SK-N-SH (cell line): Measurements from ENCODE around the gene SCTR. TPM values are rescaled to one million over a fixed set of nuclear protein-coding genes. Genes with fewer than 3 reads are reported as not detected.

Source experiments
- CTCF ChIA-PET: fragments of 300-600, 350-600 bp; formaldehyde crosslinking; extraction: SDS; loops from one replicate; lab custom pipeline; 2021; lab: Yijun Ruan, JAX
- POLR2A ChIA-PET: fragments of 350-600 bp; sonication (Branson Sonifier 250); formaldehyde crosslinking; extraction: SDS; loops from one replicate; lab custom pipeline; 2020; ENCODE audit warnings: antibody characterized with exemption, inconsistent platforms; lab: Yijun Ruan, JAX
- DNase-seq: peaks from one replicate; pipeline ENCODE4 v3.0.0; 2012
- H2AFZ ChIP-seq: fragments of 200-600 bp; sonication (generic); 2 replicates; pipeline ENCODE4 v1.8.1; 2016; ENCODE audit warnings: antibody characterized with exemption, mild to moderate bottlenecking, low read depth
- H3F3A ChIP-seq: fragments of 200-600 bp; sonication (generic); replicated peaks from 2 replicates; pipeline ENCODE3; 2016; ENCODE audit warnings: antibody characterized with exemption, mild to moderate bottlenecking; ENCODE audit not compliant: insufficient read depth
- H3K27ac ChIP-seq, 2 experiments: fragments of 200-500 bp in 1 of 2; fragments of 200-600 bp in 1 of 2; sonication (Bioruptor generic) in 1 of 2; sonication (generic), shearing (Covaris generic) in 1 of 2; 2 replicates each; pipeline versions ENCODE4 v1.5.1 to v1.6.1; 2014 to 2016; ENCODE audit warnings: low read depth in 2 of 2, inconsistent platforms in 1 of 2, low read length in 1 of 2, mild to moderate bottlenecking in 1 of 2, mixed read lengths in 1 of 2
- H3K27me3 ChIP-seq: fragments of 200-600 bp; sonication (generic), shearing (Covaris generic); 2 replicates; pipeline ENCODE4 v1.6.1; 2016; ENCODE audit warnings: mixed run types; ENCODE audit not compliant: insufficient read depth
- H3K36me3 ChIP-seq, 2 experiments: fragments of 200-500 bp in 1 of 2; fragments of 200-600 bp in 1 of 2; sonication (Bioruptor generic) in 1 of 2; sonication (generic) in 1 of 2; replicated peaks in 1 of 2; 2 replicates each; pipeline versions ENCODE3 to v1.5.1; 2014 to 2016; ENCODE audit warnings: low read length in 1 of 2, mild to moderate bottlenecking in 1 of 2; ENCODE audit not compliant: insufficient read depth in 2 of 2, control insufficient read depth in 1 of 2
- H3K4me1 ChIP-seq, 2 experiments: fragments of 200-500 bp in 1 of 2; fragments of 200-600 bp in 1 of 2; sonication (Bioruptor generic) in 1 of 2; sonication (generic), shearing (Covaris generic) in 1 of 2; 2 replicates each; pipeline versions ENCODE4 v1.5.1 to v1.6.1; 2014 to 2016; ENCODE audit warnings: low read depth in 1 of 2, low read length in 1 of 2, mixed run types in 1 of 2; ENCODE audit not compliant: insufficient read depth in 2 of 2, control insufficient read depth in 1 of 2
- H3K4me2 ChIP-seq: fragments of 200-600 bp; sonication (generic), shearing (Covaris generic); 2 replicates; pipeline ENCODE4 v1.6.1; 2017; ENCODE audit warnings: mixed run types
- H3K4me3 ChIP-seq, 2 experiments: fragments of 200-500 bp in 1 of 2; fragments of 200-600 bp in 1 of 2; sonication (Bioruptor generic) in 1 of 2; sonication (generic), shearing (Covaris generic) in 1 of 2; 2 replicates each; pipeline versions ENCODE4 v1.5.1 to v1.8.1; 2014 to 2016; ENCODE audit warnings: low read depth in 2 of 2, inconsistent platforms in 1 of 2, low read length in 1 of 2, mild to moderate bottlenecking in 1 of 2, mixed read lengths in 1 of 2, moderate library complexity in 1 of 2
- H3K79me2 ChIP-seq: fragments of 200-600 bp; sonication (generic); 2 replicates; pipeline ENCODE4 v1.8.1; 2017; ENCODE audit warnings: mild to moderate bottlenecking; ENCODE audit not compliant: insufficient read depth
- H3K9ac ChIP-seq: fragments of 200-600 bp; sonication (generic); 2 replicates; pipeline ENCODE4 v1.6.1; 2017; ENCODE audit warnings: mixed run types
- H3K9me2 ChIP-seq: fragments of 200-600 bp; sonication (generic); 2 replicates; pipeline ENCODE4 v1.6.1; 2017; ENCODE audit warnings: mixed run types
- H3K9me3 ChIP-seq: fragments of 200-600 bp; sonication (generic); 2 replicates; pipeline ENCODE4 v1.6.1; 2017; ENCODE audit warnings: mixed run types, mild to moderate bottlenecking, moderate library complexity
- H4K20me1 ChIP-seq: fragments of 200-600 bp; sonication (generic); 2 replicates; pipeline ENCODE4 v1.6.1; 2017; ENCODE audit warnings: mild to moderate bottlenecking, mixed run types; ENCODE audit not compliant: insufficient read depth
- CTCF ChIP-seq: fragments of 200-600 bp; sonication (generic); IDR thresholded peaks from 2 replicates; pipeline ENCODE4 v1.6.1; 2017; ENCODE audit warnings: antibody characterized with exemption, mild to moderate bottlenecking, moderate library complexity
- ELF1 ChIP-seq: IDR thresholded peaks from 2 replicates; pipeline ENCODE4 v1.4.0; 2012
- IRF3 ChIP-seq: fragments of 150-350 bp; IDR thresholded peaks from 2 replicates; pipeline ENCODE4 v1.6.1; 2016; ENCODE audit warnings: mild to moderate bottlenecking, low read depth, low read length
- RCOR1 ChIP-seq: fragments of 150-350 bp; IDR thresholded peaks from 2 replicates; pipeline ENCODE4 v1.6.1; 2017; ENCODE audit warnings: antibody characterized with exemption, low read length
- REST ChIP-seq: IDR thresholded peaks from 2 replicates; pipeline ENCODE4 v1.6.1; 2012; ENCODE audit warnings: mild to moderate bottlenecking, low read depth, low read length, moderate library complexity
- RFX5 ChIP-seq: IDR thresholded peaks from 2 replicates; pipeline ENCODE4 v1.6.1; 2012; ENCODE audit warnings: mild to moderate bottlenecking, improper control_type of control experiment, low read length
- TAF1 ChIP-seq: IDR thresholded peaks from 2 replicates; pipeline ENCODE4 v1.6.1; 2012; ENCODE audit warnings: low read depth, mild to moderate bottlenecking, low read length, moderate library complexity, borderline replicate concordance
- WGBS: methylation state at CpG from one replicate; pipeline ENCODE4 v1.1.6; 2017; ENCODE audit warnings: low lambda C conversion rate; 5-methylcytosine and 5-hydroxymethylcytosine counted together
- polyA plus RNA-seq, 3 experiments: library from polyadenylated mRNA; depleted of rRNA; stranded (reverse); fragments of >200 nt; gene quantifications; 2 replicates each; pipeline ENCODE4 v1.2.3, GENCODE V29; 2012

SCTR gene
- polyA plus RNA-seq, 1 of the 3 experiments (the other 2 are of a cell fraction) = not detected

GRCh38 chr2:119415630-119416029 lies 108.7 kb downstream of the SCTR start:
- ChIA-PET CTCF (interaction anchor here (0.9 to 3.9 kb wide), 3 partner anchors 28 to 132 kb away, joined by 3 to 16 read pairs (median 3); no protein-coding TSS in a partner anchor), POLR2A (no interaction called here)
- no peaks in the 10 kb centered on the region for H4K20me1 ChIP-seq
- DNase-seq = no peak
- no peaks in the 10 kb centered on the region; the same call in 1 of the 2 replicates for H3K27me3 ChIP-seq
- TF ChIP-seq REST (no peak), CTCF (no peak), ELF1 (no peak), RCOR1 (no peak), RFX5 (no peak)
- H3K9me2 ChIP-seq = no peaks in the 10 kb centered on the region
- no peak overlapping the region for H2AFZ ChIP-seq
- WGBS = 6% methylated on average over 1 of the region's 1 CpG
- H3K36me3 ChIP-seq = no peaks in the 10 kb centered on the region
- no peaks in the 10 kb centered on the region for H3K4me1 ChIP-seq
- H3K27ac ChIP-seq = no peak overlapping the region
- H3K4me3 ChIP-seq = no peak overlapping the region
- no peaks in the 10 kb centered on the region for H3F3A ChIP-seq
- H3K4me2 ChIP-seq = no peak overlapping the region
- no peaks in the 10 kb centered on the region for H3K79me2 ChIP-seq
- H3K9me3 ChIP-seq = no peaks in the 10 kb centered on the region
- H3K9ac ChIP-seq = no peak overlapping the region

- H2AFZ ChIP-seq = no peak overlapping the region
- TF ChIP-seq ELF1 (no peak), IRF3 (no peak), TAF1 (no peak)
- WGBS = 53% methylated on average over 3 of the region's 3 CpGs
- H3K4me3 ChIP-seq = no peak overlapping the region
- H3F3A ChIP-seq = no peaks in the 10 kb centered on the region
- H3K4me1 ChIP-seq = no peaks in the 10 kb centered on the region
- H3K9me2 ChIP-seq = no peaks in the 10 kb centered on the region
- ChIA-PET CTCF (interaction anchor here (1.2 to 3.9 kb wide), 2 partner anchors 27 to 62 kb away, joined by 3 to 16 read pairs; no protein-coding TSS in a partner anchor), POLR2A (no interaction called here)
- H3K79me2 ChIP-seq = no peaks in the 10 kb centered on the region
- H3K4me2 ChIP-seq = no peak overlapping the region
- H3K27me3 ChIP-seq = no peaks in the 10 kb centered on the region; the same call in 1 of the 2 replicates
- no peaks in the 10 kb centered on the region for H3K9me3 ChIP-seq
- no peaks in the 10 kb centered on the region for H3K36me3 ChIP-seq
- no peak overlapping the region for H3K9ac ChIP-seq
- H4K20me1 ChIP-seq = no peaks in the 10 kb centered on the region
- no peak for DNase-seq
- H3K27ac ChIP-seq = no peak overlapping the region
Observed at GRCh38 chr2:119414894-119415293, 109.4 kb downstream of the SCTR start.
